ENCODE results near the gene LRP2. TPM values are rescaled to one million over a fixed set of nuclear protein-coding genes. Genes with fewer than 3 reads are reported as not detected.

The LRP2 gene
- total RNA-seq, 4 donors from 2014 or later, result 0.08 to 0.96 (median 0.20) TPM

GRCh38 chr2:169221745-169222369 is 140.5 kb downstream of the LRP2 start:
- H3K9me3 ChIP-seq, result no peaks in the 10 kb centered on the region
- H3K36me3 ChIP-seq, result no peaks in the 10 kb centered on the region
- H3K4me1 ChIP-seq, result no peaks in the 10 kb centered on the region
- H3K4me3 ChIP-seq, result no peak overlapping the region
- TF ChIP-seq EP300 (IDR thresholded peaks at IDR 0.05) (no peak), POLR2A (IDR thresholded peaks at IDR 0.05) (no peak), CTCF (IDR thresholded peaks at IDR 0.05) (no peak), POLR2AphosphoS5 (IDR thresholded peaks at IDR 0.05) (no peak)
- WGBS, result 29% methylated on average over 5 of the region's 5 CpGs
- no peak for DNase-seq (ENCODE audit: low spot score in 2 of 2)
- no peak overlapping the region for H3K27ac ChIP-seq
- H3K27me3 ChIP-seq, result no peaks in the 10 kb centered on the region

- no peak overlapping the region for H3K27ac ChIP-seq
- H3K27me3 ChIP-seq, result no peaks in the 10 kb centered on the region
- DNase-seq (ENCODE audit: low spot score in 2 of 2), result no peak
- H3K9me3 ChIP-seq, result no peaks in the 10 kb centered on the region
- no peaks in the 10 kb centered on the region for H3K4me1 ChIP-seq
- 82% methylated on average over 4 of the region's 4 CpGs for WGBS
- TF ChIP-seq POLR2A (IDR thresholded peaks at IDR 0.05) (no peak), CTCF (IDR thresholded peaks at IDR 0.05) (no peak), EP300 (IDR thresholded peaks at IDR 0.05) (no peak), POLR2AphosphoS5 (IDR thresholded peaks at IDR 0.05) (no peak)
- H3K36me3 ChIP-seq, result no peaks in the 10 kb centered on the region
- no peak overlapping the region for H3K4me3 ChIP-seq
Measured at GRCh38 chr2:169210917-169211316, 151.4 kb downstream of the LRP2 start.

- no peak for DNase-seq (ENCODE audit: low spot score in 2 of 2)
- H3K27ac ChIP-seq, result no peak overlapping the region
- H3K27me3 ChIP-seq, result no peaks in the 10 kb centered on the region
- no peak for TF ChIP-seq CTCF (IDR thresholded peaks at IDR 0.05)
- no peak for TF ChIP-seq POLR2AphosphoS5 (IDR thresholded peaks at IDR 0.05)
- no peak for TF ChIP-seq EP300 (IDR thresholded peaks at IDR 0.05)
- TF ChIP-seq POLR2A (IDR thresholded peaks at IDR 0.05), result no peak
- H3K9me3 ChIP-seq, result no peaks in the 10 kb centered on the region
- no peaks in the 10 kb centered on the region for H3K4me1 ChIP-seq
- 95% methylated on average over 3 of the region's 3 CpGs for WGBS
- no peaks in the 10 kb centered on the region for H3K36me3 ChIP-seq
- H3K4me3 ChIP-seq, result no peak overlapping the region
Measured at GRCh38 chr2:169208026-169208425, 154.3 kb downstream of the LRP2 start.

GRCh38 chr2:169205176-169205575 is 157.2 kb downstream of the LRP2 start:
- no peaks in the 10 kb centered on the region for H3K36me3 ChIP-seq
- no peak overlapping the region for H3K4me3 ChIP-seq
- DNase-seq (ENCODE audit: low spot score in 2 of 2), result no peak
- H3K27ac ChIP-seq, result no peak overlapping the region
- TF ChIP-seq POLR2A (IDR thresholded peaks at IDR 0.05) (no peak), POLR2AphosphoS5 (IDR thresholded peaks at IDR 0.05) (no peak), EP300 (IDR thresholded peaks at IDR 0.05) (no peak), CTCF (IDR thresholded peaks at IDR 0.05) (no peak)
- H3K9me3 ChIP-seq, result no peaks in the 10 kb centered on the region
- H3K4me1 ChIP-seq, result no peaks in the 10 kb centered on the region
- 93% methylated on average over 2 of the region's 2 CpGs for WGBS
- no peaks in the 10 kb centered on the region for H3K27me3 ChIP-seq

- no peak overlapping the region for H3K27ac ChIP-seq
- TF ChIP-seq POLR2A (IDR thresholded peaks at IDR 0.05) (no peak), POLR2AphosphoS5 (IDR thresholded peaks at IDR 0.05) (no peak), CTCF (IDR thresholded peaks at IDR 0.05) (no peak), EP300 (IDR thresholded peaks at IDR 0.05) (no peak)
- H3K36me3 ChIP-seq, result no peaks in the 10 kb centered on the region
- no peak overlapping the region for H3K4me3 ChIP-seq
- DNase-seq (ENCODE audit: low spot score in 2 of 2), result no peak
- no peaks in the 10 kb centered on the region for H3K4me1 ChIP-seq
- 93% methylated on average over 8 of the region's 8 CpGs for WGBS
- H3K9me3 ChIP-seq, result no peaks in the 10 kb centered on the region
- no peaks in the 10 kb centered on the region for H3K27me3 ChIP-seq
Measured at GRCh38 chr2:169203952-169204351, 158.4 kb downstream of the LRP2 start.

Data from suprapubic skin (tissue), 4 donors.